ENCODE measurements around the gene SOX4.

SOX4 gene

GRCh38 chr6:21560249-21560648 is 33.3 kb upstream of the SOX4 start:
- no peak for DNase-seq (ENCODE audit: extremely low spot score)
- POLR2A ChIA-PET = no interaction called here
- no peak for TF ChIP-seq CTCF (IDR thresholded peaks at IDR 0.05; ENCODE audit: control extremely low read depth, extremely low read depth, low read depth, missing control alignments)
- CTCF ChIA-PET = no interaction called here

- no peak for TF ChIP-seq CTCF (IDR thresholded peaks at IDR 0.05; ENCODE audit: control extremely low read depth, extremely low read depth, low read depth, missing control alignments)
- CTCF ChIA-PET = interaction anchor here (2.1 kb wide), 1 partner anchor 22 kb away, joined by 4 read pairs; no protein-coding TSS in a partner anchor
- POLR2A ChIA-PET = no interaction called here
- no peak for DNase-seq (ENCODE audit: extremely low spot score)
These were observed 28.1 kb upstream of the SOX4 start for GRCh38 chr6:21565431-21565830.

GRCh38 chr6:21578523-21578922 is 15.0 kb upstream of the SOX4 start:
- CTCF ChIA-PET = no interaction called here
- TF ChIP-seq CTCF (IDR thresholded peaks at IDR 0.05; ENCODE audit: control extremely low read depth, extremely low read depth, low read depth, missing control alignments) = no peak
- POLR2A ChIA-PET = no interaction called here
- DNase-seq (ENCODE audit: extremely low spot score) = no peak

- ChIA-PET POLR2A (no interaction called here), CTCF (no interaction called here)
- no peak for TF ChIP-seq CTCF (IDR thresholded peaks at IDR 0.05; ENCODE audit: control extremely low read depth, extremely low read depth, low read depth, missing control alignments)
- no peak for DNase-seq (ENCODE audit: extremely low spot score)
These were observed 10.9 kb upstream of the SOX4 start for GRCh38 chr6:21582651-21583050.

GRCh38 chr6:21586300-21586699 is 7.3 kb upstream of the SOX4 start:
- no peak for TF ChIP-seq CTCF (IDR thresholded peaks at IDR 0.05; ENCODE audit: control extremely low read depth, extremely low read depth, low read depth, missing control alignments)
- CTCF ChIA-PET = no interaction called here
- POLR2A ChIA-PET = no interaction called here
- DNase-seq (ENCODE audit: extremely low spot score) = no peak

- POLR2A ChIA-PET = no interaction called here
- TF ChIP-seq CTCF (IDR thresholded peaks at IDR 0.05; ENCODE audit: control extremely low read depth, extremely low read depth, low read depth, missing control alignments) = no peak
- CTCF ChIA-PET = interaction anchor here (1.6 kb wide), 2 partner anchors 11 to 22 kb away, joined by 4 to 8 read pairs; no protein-coding TSS in a partner anchor
- no peak for DNase-seq (ENCODE audit: extremely low spot score)
These were observed 6.8 kb upstream of the SOX4 start for GRCh38 chr6:21586740-21587178.

All from GM10248 (cell line).